GM21390 (cell line): ENCODE measurements around the gene NTM.
A peak's percentile ranks its signal among the peaks of the same experiment; 100 is the strongest.

Source experiments
- ATAC-seq: cut with Tn5 transposase; IDR thresholded peaks from one replicate; pipeline ENCODE4 v1.9.1; 2021; ENCODE audit not compliant: unreplicated experiment

The NTM gene

DNA sequence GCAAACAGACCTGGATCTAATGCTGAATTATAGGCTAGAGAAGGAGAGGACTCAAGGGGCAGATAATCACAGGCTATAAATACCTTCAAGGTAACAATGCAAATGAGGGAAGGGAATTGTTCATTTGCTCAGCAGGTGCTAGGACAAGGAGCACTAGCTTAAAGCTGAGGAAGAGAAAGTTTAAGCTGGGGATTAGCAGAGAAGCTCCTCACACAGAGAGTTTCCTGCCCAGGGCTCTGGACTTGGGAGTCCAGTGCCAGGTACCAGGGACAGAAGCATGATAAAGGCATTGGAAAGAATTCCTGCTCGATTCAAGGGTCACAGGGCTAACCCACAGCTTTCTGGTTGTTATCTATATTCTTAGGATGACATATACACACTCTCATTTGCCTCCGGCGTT lies 509.9 kb downstream of the NTM start:
- no peak for ATAC-seq

DNA sequence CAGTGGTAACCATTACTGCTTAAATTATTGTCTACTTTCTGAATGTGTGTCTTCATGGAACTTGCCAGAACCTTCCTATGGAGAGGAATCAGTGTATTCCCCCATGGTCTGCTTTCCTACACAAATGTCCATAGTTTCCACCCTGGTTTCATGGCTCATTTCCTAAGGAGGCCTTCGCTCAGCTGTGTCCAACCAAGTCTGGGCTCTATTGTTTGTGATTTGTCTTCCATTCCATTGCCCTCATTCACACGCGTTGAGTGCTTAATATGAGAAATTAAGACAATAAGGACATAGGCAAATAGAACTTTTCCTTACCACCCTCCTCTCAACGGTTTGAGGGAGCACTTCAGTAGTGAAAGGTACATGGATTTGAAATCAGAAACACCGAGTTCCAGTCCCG lies 510.6 kb downstream of the NTM start:
- no peak for ATAC-seq

DNA sequence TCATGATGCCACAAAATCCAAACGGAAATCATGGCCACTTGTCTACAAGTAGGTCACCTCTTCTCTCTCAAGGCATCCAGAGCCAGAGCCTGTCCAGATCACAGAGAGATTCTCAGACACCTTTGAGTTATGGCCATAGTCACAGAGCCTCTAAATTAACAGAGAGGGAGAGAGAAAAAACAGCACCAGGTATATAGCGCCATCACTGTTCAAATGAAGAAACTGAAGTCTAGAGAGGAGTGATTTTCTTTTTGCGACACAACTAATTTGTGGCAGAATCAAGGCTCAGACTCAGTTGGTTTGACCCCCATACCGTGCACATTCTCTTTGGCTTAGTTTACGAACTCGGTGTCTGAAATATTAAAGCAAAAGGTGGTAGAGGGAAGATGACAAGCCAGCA lies 512.9 kb downstream of the NTM start:
- ATAC-seq: no peak

DNA sequence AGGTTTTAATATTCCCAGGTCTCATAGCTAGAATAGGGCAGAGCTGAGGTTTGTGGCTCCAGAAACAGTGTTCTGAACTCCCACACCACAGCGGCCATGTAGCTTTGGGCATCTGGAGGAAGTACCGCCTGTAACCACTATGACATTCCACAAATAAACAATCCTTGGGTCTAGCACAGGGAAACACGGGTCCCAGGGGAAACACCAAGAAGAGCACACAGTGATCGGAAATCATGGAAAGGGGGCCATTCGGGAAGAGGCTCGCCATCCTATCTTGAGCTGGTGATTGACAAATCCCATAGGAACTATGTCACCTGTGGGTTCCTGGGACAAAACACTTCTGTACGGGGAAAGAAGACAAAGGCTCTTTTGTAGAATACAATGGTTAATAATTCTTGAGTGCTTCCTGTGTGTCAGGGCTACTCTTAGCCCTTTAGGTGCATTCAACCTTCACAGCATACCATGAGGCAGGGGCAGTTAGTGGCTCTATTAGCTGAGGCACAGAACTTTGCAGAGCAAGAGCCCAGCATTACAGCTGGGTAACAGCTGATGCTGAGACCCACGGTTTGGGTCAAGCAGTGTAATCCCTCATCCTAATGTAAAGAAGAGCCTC lies 514.2 kb downstream of the NTM start:
- peak; percentile 47 for ATAC-seq

DNA sequence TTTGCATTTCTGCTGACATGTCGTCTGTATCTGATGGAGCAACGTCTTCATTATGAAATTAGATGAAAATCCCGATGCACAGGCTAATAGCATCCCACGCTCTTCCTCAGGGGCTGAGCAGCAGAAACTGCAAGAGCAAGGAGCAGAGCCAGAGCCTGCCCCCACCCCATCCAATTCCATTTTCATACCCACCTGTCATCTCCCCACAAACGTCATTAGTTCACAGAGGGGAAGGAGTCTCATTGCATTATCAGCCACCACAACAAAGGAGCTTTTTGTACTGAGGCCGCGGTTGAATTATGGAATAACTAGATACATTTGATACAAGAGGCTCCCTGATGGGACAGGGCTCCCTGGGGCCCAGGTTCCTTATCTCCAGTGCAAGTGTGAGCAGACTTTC lies 515.0 kb downstream of the NTM start:
- ATAC-seq: no peak

DNA sequence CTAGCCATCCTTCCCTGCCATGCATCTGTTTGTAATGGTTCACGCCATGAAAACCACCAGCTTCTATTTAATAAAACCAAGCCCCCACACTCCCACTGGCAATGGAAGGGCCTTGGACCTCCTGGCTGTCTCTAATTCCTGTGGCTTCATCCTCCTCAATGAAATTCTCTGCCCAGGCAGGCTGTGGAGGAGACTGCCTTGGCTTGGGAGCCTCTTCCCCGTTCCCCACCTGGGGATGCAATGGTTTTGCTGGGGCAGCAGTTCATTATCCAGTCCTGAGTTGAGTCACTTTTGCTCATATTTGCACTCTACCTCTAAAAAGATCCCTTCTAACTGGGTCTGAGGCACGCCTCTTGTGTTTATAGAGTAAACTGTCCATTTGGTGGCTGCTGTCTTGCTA lies 515.8 kb downstream of the NTM start:
- ATAC-seq: no peak

DNA sequence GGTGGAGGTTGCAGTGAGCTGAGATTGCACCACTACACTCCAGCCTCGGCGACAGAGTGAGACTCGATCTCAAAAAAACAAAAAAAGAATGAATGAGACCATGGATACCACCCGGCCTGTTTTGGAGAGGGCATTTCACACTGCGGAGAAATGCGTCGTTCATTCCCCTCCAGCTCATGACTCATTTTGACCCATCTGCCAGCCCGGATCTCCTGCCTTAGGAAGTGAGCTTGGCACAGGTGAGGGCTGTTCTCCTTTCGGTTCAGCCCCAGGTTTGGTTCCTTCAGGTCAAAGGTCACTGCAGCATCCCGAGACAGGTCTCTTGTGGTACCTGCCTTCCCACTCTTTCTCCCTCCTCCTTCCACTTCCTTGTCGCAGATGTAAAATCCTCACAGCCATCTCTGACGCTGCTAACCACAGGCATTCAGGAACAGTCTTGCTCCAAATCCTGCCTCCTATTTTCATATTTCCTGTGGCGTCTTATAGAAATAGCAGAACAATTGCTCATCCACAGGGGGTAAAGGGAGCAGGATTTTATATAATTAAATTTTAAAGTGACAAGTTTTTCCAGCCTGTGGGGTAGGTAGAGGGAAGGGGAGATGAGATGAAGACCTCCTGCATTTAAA lies 517.9 kb downstream of the NTM start:
- ATAC-seq: no peak

DNA sequence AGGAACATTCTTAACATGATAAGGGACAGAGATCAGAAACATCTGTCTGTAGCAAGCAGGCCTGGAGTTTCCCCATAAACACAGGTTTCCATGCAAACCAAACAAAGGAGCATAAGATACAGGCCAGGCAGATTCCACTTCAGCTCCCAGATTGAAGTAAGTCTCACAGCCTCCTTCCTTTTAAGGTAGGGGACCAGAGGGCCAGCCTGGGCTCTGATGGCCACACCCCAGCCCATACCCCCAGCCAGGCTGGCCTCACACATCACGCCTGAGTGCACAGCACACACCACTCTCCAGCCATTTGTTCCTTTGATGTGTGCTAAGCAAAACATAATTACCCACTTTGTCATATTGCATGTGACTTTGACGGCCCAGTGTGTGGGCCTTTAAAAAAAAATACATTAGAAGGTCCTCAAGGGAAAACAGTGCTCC lies 518.7 kb downstream of the NTM start:
- no peak for ATAC-seq

DNA sequence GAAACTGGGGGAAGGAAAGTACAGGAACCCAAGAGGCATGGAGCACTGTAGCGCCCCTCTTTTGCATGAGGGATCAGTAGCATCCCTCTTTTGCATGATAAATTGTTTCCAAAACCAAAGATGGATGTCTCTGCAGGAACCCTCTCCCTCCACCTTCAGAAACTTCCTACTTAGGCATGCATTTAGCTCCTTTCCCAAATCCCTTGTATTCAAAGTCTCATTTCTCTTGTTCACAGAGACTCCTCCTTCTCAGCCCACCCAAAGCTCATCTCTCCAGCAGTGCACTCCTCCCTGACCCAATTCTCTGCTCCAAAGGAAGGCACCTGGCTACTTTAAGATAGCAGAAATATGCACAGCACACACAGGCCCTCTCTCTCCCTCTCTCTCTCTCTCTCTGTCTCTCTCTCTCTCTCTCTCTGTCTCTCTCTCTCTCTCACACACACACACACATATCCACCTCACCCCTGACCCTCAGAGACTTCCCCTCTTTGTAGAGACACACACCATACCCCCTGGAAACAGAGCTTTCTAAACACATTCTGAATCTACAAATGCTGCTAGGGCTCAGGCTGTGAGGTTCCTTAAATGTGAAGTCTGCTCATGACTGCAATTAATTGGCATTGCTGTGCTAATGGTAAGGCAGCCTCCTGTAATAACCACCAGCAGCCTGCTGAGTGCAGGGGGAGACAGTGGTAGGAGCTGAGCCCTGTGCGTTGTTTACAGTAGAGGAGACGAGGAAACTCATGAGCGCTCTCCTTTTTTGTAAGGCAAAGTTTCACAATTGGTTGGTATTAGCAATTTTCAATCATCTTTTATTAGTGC lies 519.6 kb downstream of the NTM start:
- no peak for ATAC-seq

DNA sequence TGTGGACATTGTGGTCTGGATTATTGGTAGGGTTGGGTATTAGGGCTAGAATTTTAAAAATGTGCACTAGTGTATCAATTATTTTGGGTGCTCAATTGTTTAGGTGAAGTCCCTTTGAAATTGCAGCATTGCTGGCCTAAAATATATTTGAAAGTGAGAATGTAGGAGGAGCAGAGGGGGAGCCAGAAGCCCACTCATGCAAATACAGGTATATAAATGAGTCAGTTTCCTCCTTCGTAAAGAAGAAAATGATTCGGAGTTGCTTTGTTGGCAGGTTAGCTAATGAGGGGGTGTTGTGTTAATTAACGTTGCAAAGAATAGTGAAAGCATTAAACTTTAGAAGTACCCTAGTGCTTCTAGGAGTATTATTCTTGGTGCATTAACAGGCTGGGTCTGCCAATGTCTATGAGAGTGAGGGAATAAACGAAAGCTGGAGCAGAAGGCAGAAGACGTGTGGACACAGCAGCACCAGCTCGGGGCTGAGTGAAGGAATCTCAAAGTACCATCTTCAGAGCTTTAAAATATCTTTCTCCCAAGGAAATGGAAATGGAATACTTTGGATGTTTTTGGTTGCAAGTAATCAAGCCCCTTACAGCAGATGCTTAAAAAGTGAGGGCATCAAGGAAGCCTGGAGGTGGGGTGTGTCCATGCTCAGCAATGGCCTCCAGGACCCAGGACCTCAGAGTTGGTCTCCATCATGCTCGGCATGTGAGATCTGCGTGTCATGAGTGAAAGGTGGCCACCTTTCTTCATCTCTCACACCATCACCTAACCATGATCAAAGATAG lies 522.9 kb downstream of the NTM start:
- peak; percentile 89 for ATAC-seq

DNA sequence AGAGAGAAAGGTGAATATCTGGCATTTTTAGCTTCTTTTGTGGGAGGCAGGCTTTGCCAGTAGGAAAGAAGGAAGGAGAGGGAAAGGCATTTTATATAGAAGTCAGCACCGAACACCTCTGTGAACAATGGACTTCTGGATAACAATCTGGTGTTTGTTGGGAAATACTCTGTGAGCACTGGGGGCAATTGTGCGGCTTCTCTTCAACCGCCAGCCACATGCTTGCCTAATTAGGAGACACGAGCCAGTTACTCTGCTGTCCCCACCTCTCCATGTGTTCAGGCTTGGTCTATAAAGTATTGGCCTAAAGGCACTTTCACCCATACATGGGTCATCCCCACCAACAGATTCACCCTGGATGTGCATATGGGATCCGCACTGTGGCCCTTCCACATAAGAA lies 523.6 kb downstream of the NTM start:
- ATAC-seq: no peak

DNA sequence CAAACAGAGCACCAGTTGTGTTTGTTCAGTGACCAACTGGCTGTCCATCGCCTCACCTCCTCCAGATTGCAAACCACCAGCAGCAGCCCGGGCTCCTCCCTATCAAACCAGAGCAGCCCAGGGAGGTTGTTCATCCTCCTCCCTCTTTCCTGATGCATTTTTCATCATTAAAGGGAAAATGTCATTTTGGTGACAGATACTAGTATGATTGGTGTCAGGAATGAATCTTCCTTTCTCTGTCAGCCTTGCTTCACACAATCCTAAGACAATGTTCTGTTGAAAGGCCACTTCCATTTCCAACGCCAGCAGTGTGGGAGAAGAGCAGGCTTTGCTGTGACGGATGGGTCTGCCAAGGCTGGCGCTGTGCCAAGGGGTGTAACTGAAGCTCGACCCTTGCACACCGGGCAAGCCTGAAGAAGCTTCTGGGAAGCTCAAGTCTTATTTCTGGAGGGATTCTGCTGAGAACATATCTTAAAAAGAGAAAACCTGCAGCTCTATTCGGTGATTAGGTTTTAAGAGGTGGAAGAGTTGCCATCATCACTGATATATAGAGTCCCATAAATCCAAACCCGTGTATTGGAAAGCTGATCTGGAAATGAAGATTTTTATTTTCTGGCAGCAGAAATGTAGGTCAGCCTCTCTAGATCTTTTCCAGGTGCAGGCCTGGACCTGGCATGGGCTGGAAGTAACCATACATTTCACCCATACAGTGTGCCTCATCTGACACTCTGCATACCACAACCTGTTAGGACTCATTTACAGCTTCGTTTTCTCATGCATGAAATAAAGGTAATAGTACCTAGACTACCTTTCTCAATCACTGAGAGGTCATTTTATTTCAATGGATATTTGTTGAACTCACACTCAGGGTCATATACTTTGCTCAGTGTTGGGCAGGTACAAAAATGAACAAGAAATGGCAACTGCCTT lies 524.5 kb downstream of the NTM start:
- ATAC-seq: no peak

DNA sequence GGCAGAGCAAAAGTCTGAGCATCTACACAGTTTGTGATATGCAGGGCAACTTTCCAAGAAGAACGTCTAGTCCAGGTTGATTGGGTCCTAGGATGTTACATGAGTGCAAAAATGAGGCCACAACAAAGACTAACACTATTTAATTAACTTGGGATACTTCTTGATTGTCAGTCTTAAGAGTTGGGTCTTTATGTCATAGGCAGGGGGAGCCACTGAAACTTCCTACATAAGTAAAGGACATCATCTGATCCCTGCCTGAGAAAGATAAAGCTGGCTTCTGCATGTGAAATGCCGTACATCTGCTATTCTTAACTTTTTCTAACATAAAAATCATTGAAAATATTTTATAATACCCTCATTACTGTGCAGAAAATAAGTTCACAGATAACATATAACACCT lies 525.5 kb downstream of the NTM start:
- no peak for ATAC-seq

DNA sequence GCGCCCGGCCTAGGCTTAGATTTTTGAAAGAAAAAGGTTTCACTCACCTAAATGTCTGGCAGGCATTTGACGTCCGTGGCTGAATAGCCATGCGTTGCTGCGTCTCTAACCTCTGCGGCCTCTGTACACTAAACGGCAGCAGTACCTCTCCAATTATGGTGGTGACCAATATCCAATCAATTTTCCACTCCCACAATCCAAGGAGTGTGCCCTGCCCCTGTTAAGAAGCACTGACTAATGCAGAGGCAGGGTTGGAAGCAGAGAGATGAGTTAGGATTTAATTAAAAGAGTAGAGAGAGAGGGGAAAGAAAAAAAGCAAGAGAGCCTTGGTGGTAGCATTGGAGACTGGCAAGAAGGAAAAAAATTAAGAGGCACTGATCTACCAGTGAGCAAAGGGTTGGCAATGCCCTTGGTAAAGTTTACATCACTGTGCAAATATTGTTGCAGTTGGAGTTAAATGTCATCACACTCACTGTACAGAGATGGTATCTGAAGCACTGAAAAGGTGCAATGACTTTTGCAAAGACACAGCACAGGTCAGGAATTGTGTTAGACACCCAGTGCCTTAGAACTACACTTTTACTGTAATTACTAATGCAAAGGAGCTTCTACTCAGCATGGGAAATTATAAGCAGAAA lies 526.7 kb downstream of the NTM start:
- ATAC-seq: no peak

DNA sequence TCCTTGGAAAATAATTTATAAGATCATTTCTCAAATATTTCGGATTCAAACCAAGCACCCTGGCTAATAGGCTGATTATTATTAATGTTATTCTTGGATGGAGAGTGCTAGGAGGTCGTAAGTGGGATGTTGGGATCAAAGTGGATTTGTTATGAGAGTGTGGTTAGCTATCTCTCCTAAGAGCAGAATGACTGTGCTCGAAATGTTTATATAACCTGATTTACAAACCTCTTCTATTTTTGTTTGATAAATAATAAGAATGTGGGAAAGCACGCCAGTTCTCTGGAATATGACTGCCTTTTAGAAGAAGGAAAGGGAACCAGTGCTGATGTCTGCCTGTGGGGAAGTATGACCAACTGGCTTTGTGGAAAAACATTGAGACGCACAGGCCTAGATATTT lies 527.5 kb downstream of the NTM start:
- ATAC-seq: no peak

DNA sequence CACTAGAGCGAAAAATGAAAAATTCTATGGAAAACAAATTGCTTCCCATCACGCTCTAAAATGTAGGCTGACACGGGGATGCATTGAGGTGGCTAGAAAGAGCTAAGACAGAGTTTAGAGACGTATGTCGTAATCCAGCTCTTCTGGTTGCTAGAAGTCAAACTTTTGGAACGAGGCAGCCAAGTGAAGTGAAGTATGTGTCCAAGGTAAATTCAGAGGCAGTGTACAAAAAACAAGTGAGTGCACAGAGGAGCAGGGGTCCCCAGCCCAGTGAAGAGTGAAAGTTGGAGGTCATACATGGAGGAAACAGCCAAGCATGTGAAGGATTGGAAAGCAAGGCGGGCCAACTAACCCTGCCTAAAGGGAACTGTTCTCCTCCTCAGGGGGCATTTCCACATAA lies 528.5 kb downstream of the NTM start:
- ATAC-seq: no peak

DNA sequence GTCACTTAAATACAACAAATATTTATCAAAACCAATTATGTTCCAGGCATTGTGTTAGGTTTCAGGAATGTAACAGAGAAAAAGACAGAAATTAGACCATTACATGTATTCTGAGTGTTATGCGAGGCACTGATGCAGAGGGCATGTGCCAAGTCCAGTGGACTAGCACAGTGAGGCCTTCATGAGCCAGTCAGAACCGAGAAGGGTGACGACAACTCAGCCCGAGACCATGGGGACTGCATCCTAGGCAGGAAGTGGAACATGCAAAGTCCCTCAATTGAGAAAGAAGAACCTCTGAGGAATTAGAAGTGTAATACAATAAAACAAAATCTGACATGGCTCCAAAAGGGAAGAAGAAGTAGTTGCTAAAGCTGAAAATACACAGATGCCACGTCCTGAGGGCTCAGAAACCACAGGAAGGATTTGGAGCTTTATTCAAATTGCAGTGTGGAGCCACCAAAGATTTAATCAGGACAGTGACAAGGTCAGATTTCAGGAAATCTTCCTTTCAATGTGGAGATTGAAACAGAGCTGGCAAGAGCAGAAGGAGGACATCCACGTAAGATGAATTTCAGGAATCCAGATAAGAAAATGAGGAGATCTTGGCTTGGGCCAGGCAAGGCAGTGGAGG lies 529.6 kb downstream of the NTM start:
- peak; percentile 50 for ATAC-seq

DNA sequence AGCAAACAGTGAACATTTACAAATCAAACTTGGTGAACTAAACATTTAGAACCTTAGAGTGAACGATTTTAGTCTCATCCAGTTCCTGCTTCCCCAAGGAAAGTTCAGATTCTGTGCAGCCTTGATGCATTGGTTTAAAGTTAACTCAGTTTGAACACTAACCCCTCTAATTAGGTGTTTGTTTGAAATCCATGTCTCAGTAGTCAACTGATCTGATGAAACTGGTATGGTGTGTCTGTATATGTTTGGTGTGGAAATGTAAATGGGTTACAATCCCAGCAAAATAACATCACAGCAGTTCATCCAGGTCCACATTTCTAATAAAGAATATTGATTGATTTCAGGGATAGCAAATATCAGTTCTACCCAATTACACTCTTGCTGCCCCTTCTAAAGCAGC lies 532.0 kb downstream of the NTM start:
- ATAC-seq: no peak

DNA sequence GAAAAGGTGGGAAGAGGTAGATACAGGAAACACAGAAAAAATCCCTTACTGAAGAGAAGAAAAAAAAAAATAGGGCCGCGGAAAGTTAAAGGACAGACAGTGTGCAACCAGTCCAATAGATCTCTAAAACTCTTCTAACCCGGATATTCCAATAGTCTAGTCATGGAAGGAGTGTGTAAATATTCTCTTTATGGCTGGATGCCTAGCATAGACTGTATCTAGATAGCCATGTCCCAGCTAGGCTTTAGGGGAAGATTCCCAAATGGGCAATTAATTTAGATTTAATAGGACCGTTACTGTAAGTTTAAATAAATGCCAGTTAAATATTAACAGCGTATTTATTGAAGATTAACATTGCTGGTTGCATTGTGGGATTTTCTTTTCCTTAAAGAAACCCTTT lies 532.7 kb downstream of the NTM start:
- no peak for ATAC-seq

DNA sequence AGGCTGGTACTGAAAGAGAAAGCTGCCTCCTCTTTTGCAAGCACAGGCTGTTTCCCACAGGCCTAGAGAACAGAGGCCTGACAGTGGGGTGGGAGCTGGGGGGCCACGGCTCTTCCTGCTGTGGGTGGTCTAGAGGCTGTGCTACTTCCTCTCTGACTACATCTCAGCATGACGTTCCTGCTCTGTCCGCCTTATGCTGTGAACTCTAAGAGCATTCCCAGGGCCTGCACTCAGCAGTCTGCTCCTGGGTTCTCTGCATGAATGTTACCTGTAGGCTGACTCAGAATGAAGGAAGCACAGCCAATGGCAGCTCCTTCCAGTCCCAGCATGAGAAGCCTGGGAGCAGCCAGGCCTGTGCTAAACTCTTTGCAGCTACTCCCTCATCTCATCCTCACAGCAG lies 534.3 kb downstream of the NTM start:
- no peak for ATAC-seq
